Activated T-helper 2 cell treated with anti-CD3 and anti-CD28 coated beads, Interferon-gamma antibody, Interleukin-2, Interleukin-4, amounts not matched to agents 10 μg/mL and 5 μg/mL and 100 μg/mL, durations not matched to agents 14 hours and 24 hours and 36 hours (primary cell): ENCODE results near the gene KIF1B. TPM values are rescaled to one million over a fixed set of nuclear protein-coding genes. Genes with fewer than 3 reads are reported as not detected.
"Not testable (repeated sequence)": the region's sequence is repeated elsewhere in the genome, so short reads cannot be mapped to it uniquely, and the experiment has no call there.

Source experiments
- DNase-seq: peaks from one replicate; pipeline ENCODE4 v3.0.0; 2021; ENCODE audit warnings: low spot score
- H3K27ac Mint-ChIP-seq: one replicate; pipeline ENCODE4 v1.8.0; 2021; ENCODE audit warnings: mixed read lengths
- H3K27me3 Mint-ChIP-seq: one replicate; pipeline ENCODE4 v1.8.0; 2021; ENCODE audit warnings: low read depth, mixed read lengths
- H3K36me3 Mint-ChIP-seq: one replicate; pipeline ENCODE4 v1.8.0; 2021; ENCODE audit warnings: low read depth, mixed read lengths
- H3K4me1 Mint-ChIP-seq: one replicate; pipeline ENCODE4 v1.8.0; 2021; ENCODE audit warnings: low read depth, mixed read lengths
- H3K4me3 Mint-ChIP-seq: one replicate; pipeline ENCODE4 v1.8.0; 2021; ENCODE audit warnings: low read depth, mild to moderate bottlenecking, moderate library complexity, mixed read lengths
- H3K9me3 Mint-ChIP-seq: one replicate; pipeline ENCODE4 v1.8.0; 2021; ENCODE audit warnings: mixed read lengths
- intact Hi-C: fragments of 100-400 bp; cut with micrococcal nuclease; formaldehyde crosslinking; loops from one replicate; pipeline ENCODE4 v1.15.1; 2023
- total RNA-seq: library from RNA; stranded (reverse); gene quantifications from 2 replicates; pipeline ENCODE4 v1.2.3, GENCODE V29; 2022

The KIF1B gene
- total RNA-seq, 1 donor from 2014 or later, result 21.9 TPM

DNA sequence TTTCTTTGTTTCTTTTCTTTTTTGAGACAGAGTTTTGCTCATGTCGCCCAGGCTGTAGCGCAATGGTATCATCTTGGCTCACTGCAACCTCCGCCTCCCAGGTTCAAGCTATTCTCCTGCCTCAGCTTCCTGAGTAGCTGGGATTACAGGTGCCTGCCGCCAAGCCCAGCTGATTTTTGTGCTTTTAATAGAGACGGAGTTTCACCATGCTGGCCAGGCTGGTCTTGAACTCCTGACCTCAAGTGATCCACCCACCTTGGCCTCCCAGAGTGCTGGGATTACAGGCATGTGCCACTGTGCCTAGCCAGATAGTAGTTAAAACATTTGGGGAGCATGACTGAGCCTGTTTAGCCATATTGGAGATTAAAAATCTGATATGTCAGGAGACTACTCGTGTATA lies 10.3 kb downstream of the KIF1B start:
- DNase-seq, H3K27ac Mint-ChIP-seq, H3K4me3 Mint-ChIP-seq, H3K9me3 Mint-ChIP-seq, H3K27me3 Mint-ChIP-seq, intact Hi-C loops, H3K36me3 Mint-ChIP-seq: not testable (repeated sequence)
- peaks cover 21% of the 10 kb centered on the region for H3K4me1 Mint-ChIP-seq

DNA sequence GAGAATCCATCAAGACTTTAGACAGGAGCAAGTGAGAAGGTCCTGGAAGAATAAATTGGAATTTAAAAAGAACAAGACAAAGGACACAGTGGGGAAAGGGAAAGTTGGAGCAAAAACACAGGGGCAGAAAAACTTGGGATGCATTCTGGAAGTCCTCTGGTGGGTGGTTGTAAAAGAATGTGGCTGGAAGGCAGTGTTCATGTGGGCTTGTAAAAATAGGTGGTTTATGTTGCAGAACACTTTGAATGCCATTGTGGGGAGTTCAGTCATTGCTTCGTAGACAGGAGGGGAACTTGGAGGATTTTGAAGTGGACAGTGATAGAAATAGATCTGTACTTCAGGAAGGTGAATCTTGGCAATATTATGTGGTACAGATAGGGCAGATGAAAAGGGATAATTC lies 15.2 kb downstream of the KIF1B start:
- Mint-ChIP-seq H3K27ac (no peak overlapping the region), H3K27me3 (no peaks in the 10 kb centered on the region), H3K9me3 (no peaks in the 10 kb centered on the region), H3K36me3 (no peaks in the 10 kb centered on the region), H3K4me1 (peaks cover 3% of the 10 kb centered on the region), H3K4me3 (no peak overlapping the region)
- DNase-seq, result no peak
- intact Hi-C loops, result no loop called here

DNA sequence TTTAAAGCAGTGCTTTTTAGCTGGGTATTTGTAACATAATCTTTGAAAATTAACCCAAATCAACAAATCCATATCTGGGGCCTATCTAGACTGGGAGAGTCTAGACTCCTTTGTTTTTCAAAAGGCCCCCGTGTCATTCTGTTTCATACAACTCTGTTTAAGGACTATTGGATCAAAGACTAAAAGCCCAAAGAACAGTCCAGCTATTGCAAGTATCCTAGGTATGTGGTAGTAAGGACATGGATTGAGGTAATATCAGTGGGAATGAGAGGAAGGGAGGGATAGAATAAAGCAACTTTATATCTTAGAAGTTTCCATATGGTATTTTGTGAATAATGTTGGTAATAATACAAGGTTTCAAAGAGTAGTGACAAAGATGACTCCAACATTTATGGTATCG lies 18.2 kb downstream of the KIF1B start:
- Mint-ChIP-seq H3K36me3 (no peaks in the 10 kb centered on the region), H3K4me3 (no peak overlapping the region), H3K27me3 (no peaks in the 10 kb centered on the region), H3K9me3 (no peaks in the 10 kb centered on the region), H3K4me1 (peaks cover 5% of the 10 kb centered on the region), H3K27ac (no peak overlapping the region)
- intact Hi-C loops, result no loop called here
- no peak for DNase-seq

DNA sequence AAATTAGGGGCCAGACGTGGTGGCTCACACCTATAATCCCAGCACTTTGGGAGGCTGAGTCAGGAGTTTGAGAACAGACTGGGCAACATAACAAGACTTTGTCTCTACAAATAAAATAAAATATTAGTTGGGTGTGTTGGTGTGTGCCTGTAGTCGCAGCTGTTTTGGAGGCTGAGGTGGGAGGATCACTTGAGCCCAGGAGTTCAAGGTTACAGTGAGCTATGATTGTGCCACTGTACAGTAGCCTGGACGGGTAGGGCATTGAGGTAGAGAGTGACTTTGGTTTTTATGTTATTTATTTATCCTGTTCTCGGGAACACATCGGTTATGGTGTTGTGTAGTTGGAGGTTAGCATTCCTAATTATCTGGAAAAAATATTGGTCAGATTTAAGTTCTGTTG lies 19.5 kb downstream of the KIF1B start:
- Mint-ChIP-seq H3K36me3 (no peaks in the 10 kb centered on the region), H3K9me3 (no peaks in the 10 kb centered on the region), H3K4me3 (no peak overlapping the region), H3K27me3 (no peaks in the 10 kb centered on the region), H3K4me1 (peaks cover 5% of the 10 kb centered on the region), H3K27ac (no peak overlapping the region)
- DNase-seq, result no peak
- intact Hi-C loops, result no loop called here

DNA sequence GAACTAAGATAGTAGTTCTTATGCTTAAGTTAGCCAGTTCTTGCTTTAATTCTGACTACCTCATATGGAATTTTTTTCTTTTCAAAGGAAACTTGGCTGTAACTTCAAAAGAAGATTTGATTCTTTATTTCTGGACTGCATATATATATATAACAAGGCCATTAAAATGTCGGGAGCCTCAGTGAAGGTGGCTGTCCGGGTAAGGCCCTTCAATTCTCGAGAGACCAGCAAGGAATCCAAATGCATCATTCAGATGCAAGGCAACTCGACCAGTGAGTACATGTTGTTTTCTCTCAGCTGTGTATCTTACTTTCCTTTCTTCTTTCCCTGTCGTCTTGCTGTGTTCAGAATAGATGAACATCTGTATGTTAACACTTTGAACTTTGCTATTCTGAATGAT lies 21.8 kb downstream of the KIF1B start:
- Mint-ChIP-seq H3K27ac (no peak overlapping the region), H3K4me3 (no peak overlapping the region), H3K4me1 (peaks cover 13% of the 10 kb centered on the region), H3K36me3 (peaks cover 6% of the 10 kb centered on the region), H3K27me3 (no peaks in the 10 kb centered on the region), H3K9me3 (no peaks in the 10 kb centered on the region)
- intact Hi-C loops, result no loop called here
- no peak for DNase-seq

DNA sequence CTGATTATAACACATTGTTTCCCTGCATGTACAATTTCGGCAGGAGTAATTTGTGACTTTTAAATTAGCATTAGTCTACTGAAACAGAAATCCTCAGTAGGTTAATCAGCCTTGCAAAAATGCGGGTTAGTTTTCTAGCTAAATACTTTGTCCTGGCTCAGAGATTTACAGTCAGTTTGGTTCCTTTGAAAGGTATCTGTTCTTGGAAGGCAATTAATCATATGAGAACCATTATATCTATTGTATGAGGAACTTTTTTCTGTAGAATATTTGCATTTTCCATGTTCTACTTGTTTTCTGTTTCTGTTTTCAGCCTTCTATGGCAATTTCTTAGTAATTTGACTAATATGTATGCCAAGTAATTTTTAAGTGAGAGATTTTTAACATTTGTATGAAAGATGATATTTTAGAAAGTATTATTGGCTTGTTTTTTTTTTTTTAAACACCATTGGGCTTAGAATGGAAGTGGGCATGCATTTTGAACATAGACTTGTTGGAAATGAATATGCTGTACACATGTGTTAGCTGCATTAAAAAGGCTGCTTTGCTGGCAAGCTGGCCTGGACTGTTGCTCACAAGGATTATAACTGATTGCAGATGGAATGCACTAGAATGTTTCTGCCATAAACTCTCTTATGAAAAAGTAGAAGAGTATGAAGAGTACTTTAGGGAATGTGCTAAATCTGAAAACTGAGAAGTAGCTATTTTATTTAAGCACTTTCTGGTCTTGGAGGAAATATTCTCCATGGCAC lies 26.2 kb downstream of the KIF1B start:
- Mint-ChIP-seq H3K4me1 (peaks cover 11% of the 10 kb centered on the region), H3K27me3 (no peaks in the 10 kb centered on the region), H3K9me3 (no peaks in the 10 kb centered on the region), H3K4me3 (no peak overlapping the region), H3K36me3 (peaks cover 6% of the 10 kb centered on the region), H3K27ac (peak overlapping the region; percentile 44)
- intact Hi-C loops, result loop anchor here (5.0 kb wide), 1 partner anchor 46 kb away; no protein-coding TSS in a partner anchor
- no peak for DNase-seq

DNA sequence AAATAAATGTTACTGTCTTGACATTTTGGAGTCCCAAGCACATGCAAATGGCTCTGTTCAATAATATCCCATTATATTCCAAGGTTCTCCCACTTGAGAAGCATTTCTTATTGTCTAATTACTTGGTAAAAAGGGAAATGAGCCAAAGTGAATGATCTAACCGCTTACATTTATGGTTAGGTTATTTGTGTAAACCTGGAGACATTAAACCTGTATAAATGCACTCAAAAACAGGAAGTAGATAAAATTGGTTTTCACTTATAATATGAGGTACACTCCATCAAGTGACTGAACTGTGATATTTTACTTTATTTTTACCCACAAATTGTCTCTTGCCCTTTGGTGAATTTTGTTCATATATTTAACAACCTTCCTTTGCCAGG lies 26.8 kb downstream of the KIF1B start:
- Mint-ChIP-seq H3K4me1 (peaks cover 11% of the 10 kb centered on the region), H3K27me3 (no peaks in the 10 kb centered on the region), H3K27ac (no peak overlapping the region), H3K4me3 (no peak overlapping the region), H3K9me3 (no peaks in the 10 kb centered on the region), H3K36me3 (peaks cover 6% of the 10 kb centered on the region)
- intact Hi-C loops, result loop anchor here (5.0 kb wide), 1 partner anchor 45 kb away; no protein-coding TSS in a partner anchor
- no peak for DNase-seq

DNA sequence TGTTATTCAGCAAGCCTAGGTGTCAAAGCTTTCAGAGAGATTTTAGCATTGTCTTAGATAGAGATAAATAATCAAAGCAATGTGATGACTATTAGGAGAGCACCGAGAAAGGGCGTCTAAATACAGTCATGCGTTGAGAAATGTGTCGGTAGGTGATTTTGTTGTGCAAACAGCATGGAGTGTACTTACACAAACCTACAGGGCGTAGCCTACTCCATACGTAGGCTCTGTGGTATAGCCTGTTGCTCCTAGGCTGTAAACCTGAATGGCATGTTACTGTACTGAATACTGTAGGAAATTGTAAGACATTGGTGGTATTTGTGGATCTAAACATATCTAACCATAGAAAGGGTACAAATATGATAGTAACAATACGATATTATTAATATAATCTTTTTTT lies 31.8 kb downstream of the KIF1B start:
- Mint-ChIP-seq H3K27ac (no peak overlapping the region), H3K4me1 (peaks cover 6% of the 10 kb centered on the region), H3K27me3 (no peaks in the 10 kb centered on the region), H3K4me3 (no peak overlapping the region), H3K36me3 (no peaks in the 10 kb centered on the region), H3K9me3 (no peaks in the 10 kb centered on the region)
- no peak for DNase-seq
- intact Hi-C loops, result no loop called here

DNA sequence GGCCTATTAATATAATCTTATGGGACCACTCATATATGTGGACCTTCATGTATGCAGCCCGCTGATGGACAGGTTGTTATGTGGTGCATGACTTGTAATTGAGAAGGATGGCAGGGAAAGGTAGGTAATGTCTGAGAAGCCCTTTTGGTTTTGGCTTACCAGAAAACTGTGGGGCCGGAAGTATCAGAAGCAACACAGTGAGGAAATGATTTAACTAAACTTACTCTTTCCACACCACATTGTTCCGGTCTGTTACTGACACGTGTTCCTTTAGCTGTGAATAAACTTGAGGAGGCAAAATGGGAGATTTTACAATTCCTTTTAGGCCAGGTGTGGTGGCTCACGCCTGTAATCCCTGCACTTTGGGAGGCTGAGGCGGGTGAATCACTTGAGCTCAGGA lies 32.4 kb downstream of the KIF1B start:
- Mint-ChIP-seq H3K9me3 (no peaks in the 10 kb centered on the region), H3K4me1 (peaks cover 2% of the 10 kb centered on the region)

DNA sequence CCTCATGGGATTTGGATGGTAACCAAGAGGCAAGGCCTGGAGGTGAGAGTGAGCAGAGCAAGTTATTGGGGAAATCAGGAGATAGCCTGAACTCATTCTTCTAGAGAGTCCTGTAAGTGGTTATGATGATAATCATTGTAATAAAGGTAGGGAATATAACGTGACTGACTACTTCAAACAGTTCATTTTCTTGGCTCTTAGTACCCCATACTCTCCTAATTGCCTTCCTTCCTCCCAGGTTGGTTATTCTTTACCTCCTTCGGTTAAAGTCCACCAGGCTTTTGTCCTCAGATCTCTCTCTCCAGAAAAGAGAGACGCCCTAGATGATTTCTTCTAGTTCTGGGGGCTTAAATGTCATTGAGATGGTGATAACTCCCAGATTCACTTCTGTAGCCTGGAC lies 35.3 kb downstream of the KIF1B start:
- Mint-ChIP-seq H3K36me3 (no peaks in the 10 kb centered on the region), H3K27ac (no peak overlapping the region), H3K4me3 (no peak overlapping the region), H3K9me3 (no peaks in the 10 kb centered on the region), H3K27me3 (no peaks in the 10 kb centered on the region), H3K4me1 (peaks cover 2% of the 10 kb centered on the region)
- intact Hi-C loops, result no loop called here
- DNase-seq, result no peak

More for the DNA sequence above, 32.4 kb downstream of the KIF1B start:
- no peak overlapping the region for H3K4me3 Mint-ChIP-seq
- no peaks in the 10 kb centered on the region for H3K27me3 Mint-ChIP-seq
- no peaks in the 10 kb centered on the region for H3K36me3 Mint-ChIP-seq
- H3K27ac Mint-ChIP-seq, result no peak overlapping the region
- intact Hi-C loops, result no loop called here
- no peak for DNase-seq

DNA sequence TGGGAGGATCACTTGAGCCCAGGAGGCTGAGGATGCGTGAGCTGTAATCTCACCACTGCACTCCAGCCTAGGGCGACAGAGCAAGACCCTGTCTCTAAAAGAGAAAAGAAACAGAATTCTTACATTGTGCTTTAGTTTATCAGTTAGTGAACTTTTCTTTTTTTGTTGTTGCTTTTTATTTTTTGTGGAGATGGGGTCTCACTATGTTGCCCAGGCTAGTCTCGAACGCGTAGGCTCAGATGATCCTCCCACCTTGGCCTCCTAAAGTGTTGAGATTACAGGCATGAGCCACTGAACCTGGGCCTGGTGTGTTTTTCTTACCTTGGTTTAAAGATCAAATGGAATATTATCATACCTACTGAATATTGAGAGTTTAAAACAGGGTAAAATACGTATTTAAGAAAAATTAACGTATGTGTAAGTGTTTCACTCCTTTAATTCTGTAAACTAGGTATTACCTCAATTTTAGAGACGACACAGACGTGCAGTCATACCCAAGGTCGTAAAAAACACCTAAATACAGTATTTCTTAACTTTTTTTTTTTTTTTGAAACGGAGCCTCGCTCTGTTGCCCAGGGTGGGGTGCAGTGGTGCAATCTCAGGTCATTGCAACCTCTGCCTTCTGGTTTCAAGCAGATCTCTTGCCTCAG lies 39.6 kb downstream of the KIF1B start:
- no peak overlapping the region for H3K4me3 Mint-ChIP-seq
- H3K27me3 Mint-ChIP-seq, result no peaks in the 10 kb centered on the region
- no peak for DNase-seq
- H3K4me1 Mint-ChIP-seq, result peaks cover 11% of the 10 kb centered on the region
- intact Hi-C loops, result loop anchor here (5.0 kb wide), 1 partner anchor 33 kb away; no protein-coding TSS in a partner anchor
- no peaks in the 10 kb centered on the region for H3K9me3 Mint-ChIP-seq
- no peaks in the 10 kb centered on the region for H3K36me3 Mint-ChIP-seq
- no peak overlapping the region for H3K27ac Mint-ChIP-seq

DNA sequence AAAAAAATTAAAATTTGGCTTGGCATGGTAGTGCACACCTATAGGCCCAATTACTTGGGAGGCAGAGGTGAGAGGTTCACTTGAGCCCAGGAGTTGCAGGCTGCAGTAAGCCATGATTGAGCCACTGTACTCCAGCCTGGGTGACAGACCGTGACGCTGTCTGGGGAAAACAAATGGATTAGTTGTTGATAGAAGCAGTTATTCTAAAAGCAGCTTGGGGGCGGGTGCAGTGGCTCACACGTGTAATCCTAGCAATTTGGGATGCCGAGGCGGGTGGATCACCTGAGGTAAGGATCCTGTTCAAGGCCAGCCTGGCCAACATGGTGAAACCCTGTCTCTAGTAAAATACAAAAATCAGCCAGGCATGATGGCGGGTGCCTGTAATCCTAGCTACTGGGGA lies 40.3 kb downstream of the KIF1B start:
- no peak for DNase-seq
- Mint-ChIP-seq H3K27me3 (no peaks in the 10 kb centered on the region), H3K36me3 (no peaks in the 10 kb centered on the region), H3K4me1 (peaks cover 11% of the 10 kb centered on the region), H3K27ac (no peak overlapping the region), H3K9me3 (no peaks in the 10 kb centered on the region), H3K4me3 (no peak overlapping the region)
- intact Hi-C loops, result loop anchor here (5.0 kb wide), 1 partner anchor 33 kb away; no protein-coding TSS in a partner anchor

DNA sequence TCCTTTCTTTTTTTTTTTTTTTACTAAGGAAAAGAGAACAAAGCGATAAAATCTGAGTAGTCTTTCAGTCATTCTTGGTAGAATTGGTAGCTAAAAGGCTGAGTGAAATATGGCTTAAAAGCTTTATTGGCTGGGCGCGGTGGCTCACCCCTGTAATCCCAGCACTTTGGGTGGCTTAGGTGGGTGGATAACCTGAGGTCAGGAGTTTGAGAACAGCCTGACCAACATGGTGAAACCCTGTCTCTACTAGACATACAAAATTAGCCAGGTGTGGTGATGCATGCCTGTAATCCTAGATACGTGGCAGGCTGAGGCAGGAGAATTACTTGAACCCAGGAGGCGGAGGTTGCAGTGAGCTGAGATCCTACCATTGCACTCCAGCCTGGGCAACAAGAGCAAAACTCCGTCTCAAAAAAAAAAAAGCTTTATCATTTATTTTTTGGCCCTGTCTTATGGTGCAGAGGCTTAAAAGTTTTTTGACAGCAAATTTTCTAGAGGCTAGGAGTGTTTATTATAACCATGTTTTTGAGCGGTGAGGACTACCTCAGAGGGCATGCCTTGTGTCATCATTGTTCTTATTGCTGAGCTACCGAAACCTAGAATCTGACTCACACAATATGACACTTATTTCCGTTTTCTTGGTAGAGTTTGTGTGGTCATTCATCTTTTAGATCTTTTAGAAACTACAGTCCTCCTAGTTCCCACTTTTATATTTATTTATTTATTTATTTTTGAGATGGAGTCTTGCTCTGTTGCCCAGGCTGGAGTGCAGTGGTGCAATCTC lies 41.1 kb downstream of the KIF1B start:
- not testable (repeated sequence) for H3K9me3 Mint-ChIP-seq, DNase-seq, H3K36me3 Mint-ChIP-seq, H3K27ac Mint-ChIP-seq, H3K27me3 Mint-ChIP-seq, H3K4me3 Mint-ChIP-seq
- peaks cover 11% of the 10 kb centered on the region for H3K4me1 Mint-ChIP-seq
- intact Hi-C loops, result loop anchor here (5.0 kb wide), 1 partner anchor 34 kb away; no protein-coding TSS in a partner anchor
